ENCODE measurements around the gene SLC13A5.

- TF ChIP-seq POLR2A (IDR thresholded peaks at IDR 0.05; ENCODE audit: low read length) (no peak), GATA1 (IDR thresholded peaks at IDR 0.05; ENCODE audit: low read depth, low read length) (no peak)
Measured at GRCh38 chr17:6716736-6717135, 3.6 kb upstream of the SLC13A5 start.

Measured in erythroblast (primary cell).